Measurements from ENCODE around the gene NPDC1.
"Not testable (repeated sequence)": the region's sequence is repeated elsewhere in the genome, so short reads cannot be mapped to it uniquely, and the experiment has no call there.

DNA sequence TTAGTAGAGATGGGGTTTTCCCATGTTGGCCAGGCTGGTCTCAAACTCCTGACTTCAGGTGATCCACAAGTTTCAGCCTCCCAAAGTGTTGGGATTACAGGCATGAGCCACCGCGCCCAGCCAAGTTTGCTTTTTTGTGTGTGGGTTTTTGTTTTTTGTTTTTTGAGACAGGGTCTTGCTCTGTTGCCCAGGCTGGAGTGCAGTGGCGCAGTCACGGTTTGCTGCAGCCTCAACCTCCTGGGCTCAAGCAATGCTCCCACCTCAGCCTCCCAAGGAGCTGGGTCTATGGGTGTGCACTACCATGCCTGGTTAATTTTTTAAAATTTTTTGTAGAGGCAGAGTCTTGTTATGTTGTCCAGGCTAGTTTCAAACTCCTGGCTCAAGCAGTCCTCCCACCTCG, 12.5 kb downstream of the NPDC1 start:
- not testable (repeated sequence) for TF ChIP-seq CTCF (conservative IDR thresholded peaks at IDR 0.05); ZFX (IDR thresholded peaks at IDR 0.05)

All from C4-2B (cell line).